Measurements from ENCODE around the gene USP17L21.
"Not testable (repeated sequence)": the region's sequence is repeated elsewhere in the genome, so short reads cannot be mapped to it uniquely, and the experiment has no call there.

The USP17L21 gene, protein sequence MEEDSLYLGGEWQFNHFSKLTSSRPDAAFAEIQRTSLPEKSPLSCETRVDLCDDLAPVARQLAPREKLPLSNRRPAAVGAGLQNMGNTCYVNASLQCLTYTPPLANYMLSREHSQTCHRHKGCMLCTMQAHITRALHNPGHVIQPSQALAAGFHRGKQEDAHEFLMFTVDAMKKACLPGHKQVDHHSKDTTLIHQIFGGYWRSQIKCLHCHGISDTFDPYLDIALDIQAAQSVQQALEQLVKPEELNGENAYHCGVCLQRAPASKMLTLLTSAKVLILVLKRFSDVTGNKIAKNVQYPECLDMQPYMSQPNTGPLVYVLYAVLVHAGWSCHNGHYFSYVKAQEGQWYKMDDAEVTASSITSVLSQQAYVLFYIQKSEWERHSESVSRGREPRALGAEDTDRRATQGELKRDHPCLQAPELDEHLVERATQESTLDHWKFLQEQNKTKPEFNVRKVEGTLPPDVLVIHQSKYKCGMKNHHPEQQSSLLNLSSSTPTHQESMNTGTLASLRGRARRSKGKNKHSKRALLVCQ

DNA sequence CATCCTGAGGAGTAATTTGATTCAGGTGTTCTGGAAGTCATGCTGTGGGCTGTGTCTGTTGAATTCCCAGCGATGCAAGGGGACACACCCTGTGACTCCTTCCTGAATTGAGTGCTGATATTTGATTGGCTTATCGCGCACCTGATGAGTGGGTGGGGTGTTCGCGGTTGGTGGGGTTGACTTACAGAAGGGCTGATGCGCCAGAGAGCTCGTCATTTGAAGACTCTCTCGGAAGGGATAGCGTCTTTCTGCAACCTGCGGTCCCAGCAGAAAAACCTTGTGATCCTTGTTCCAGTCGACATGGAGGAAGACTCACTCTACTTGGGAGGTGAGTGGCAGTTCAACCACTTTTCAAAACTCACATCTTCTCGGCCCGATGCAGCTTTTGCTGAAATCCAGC is at the start of gene USP17L21:
USP17L21 (plus strand) TSS at position 301 of the 400 bp plus-strand sequence; CDS start at position 301, 0 bp downstream.
- not testable (repeated sequence) for H3K27ac ChIP-seq (ENCODE audit: poor library complexity, severe bottlenecking); H3K27me3 ChIP-seq (ENCODE audit: insufficient read depth, poor library complexity, severe bottlenecking); H3K36me3 ChIP-seq (ENCODE audit: low read depth); ATAC-seq (ENCODE audit: low read depth); H3K4me3 ChIP-seq (ENCODE audit: severe bottlenecking); H3K4me1 ChIP-seq (ENCODE audit: insufficient read depth, poor library complexity, severe bottlenecking); DNase-seq (ENCODE audit: low spot score); H3K9me3 ChIP-seq (ENCODE audit: severe bottlenecking)

DNA sequence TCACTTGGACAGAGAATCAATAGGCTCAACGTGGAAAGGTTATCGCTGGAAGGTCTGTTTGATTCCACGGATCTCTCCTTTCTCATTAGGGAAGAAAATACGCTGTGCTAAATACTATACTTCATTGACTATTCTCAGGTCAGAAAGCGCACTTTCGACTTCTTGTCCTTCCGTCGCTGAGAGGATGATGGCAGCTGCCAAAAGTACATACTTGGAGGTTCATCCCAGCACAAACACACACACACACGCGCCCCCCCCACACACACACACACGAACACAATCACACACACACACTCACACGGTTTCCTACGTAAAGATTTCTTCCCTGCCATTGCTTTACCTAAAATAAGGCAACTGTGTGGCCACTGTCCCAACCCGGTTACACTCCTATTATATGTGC is 48.0 kb upstream of the USP17L21 start:
- H3K27ac ChIP-seq (ENCODE audit: poor library complexity, severe bottlenecking); H3K4me3 ChIP-seq (ENCODE audit: severe bottlenecking); H3K27me3 ChIP-seq (ENCODE audit: insufficient read depth, poor library complexity, severe bottlenecking); H3K4me1 ChIP-seq (ENCODE audit: insufficient read depth, poor library complexity, severe bottlenecking); H3K9me3 ChIP-seq (ENCODE audit: severe bottlenecking); H3K36me3 ChIP-seq (ENCODE audit: low read depth); ATAC-seq (ENCODE audit: low read depth): not testable (repeated sequence)
- peak; percentile 56 for DNase-seq (ENCODE audit: low spot score)

DNA sequence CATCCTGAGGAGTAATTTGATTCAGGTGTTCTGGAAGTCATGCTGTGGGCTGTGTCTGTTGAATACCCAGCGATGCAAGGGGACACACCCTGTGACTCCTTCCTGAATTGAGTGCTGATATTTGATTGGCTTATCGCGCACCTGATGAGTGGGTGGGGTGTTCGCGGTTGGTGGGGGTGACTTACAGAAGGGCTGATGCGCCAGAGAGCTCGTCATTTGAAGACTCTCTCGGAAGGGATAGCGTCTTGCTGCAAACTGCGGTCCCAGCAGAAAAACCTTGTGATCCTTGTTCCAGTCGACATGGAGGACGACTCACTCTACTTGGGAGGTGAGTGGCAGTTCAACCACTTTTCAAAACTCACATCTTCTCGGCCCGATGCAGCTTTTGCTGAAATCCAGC is 47.6 kb upstream of the USP17L21 start, which contains the start of gene USP17L11:
USP17L11 (plus strand) TSS at position 301 of the 400 bp plus-strand sequence; CDS start at position 301, 0 bp downstream.
- not testable (repeated sequence) for DNase-seq (ENCODE audit: low spot score)

DNA sequence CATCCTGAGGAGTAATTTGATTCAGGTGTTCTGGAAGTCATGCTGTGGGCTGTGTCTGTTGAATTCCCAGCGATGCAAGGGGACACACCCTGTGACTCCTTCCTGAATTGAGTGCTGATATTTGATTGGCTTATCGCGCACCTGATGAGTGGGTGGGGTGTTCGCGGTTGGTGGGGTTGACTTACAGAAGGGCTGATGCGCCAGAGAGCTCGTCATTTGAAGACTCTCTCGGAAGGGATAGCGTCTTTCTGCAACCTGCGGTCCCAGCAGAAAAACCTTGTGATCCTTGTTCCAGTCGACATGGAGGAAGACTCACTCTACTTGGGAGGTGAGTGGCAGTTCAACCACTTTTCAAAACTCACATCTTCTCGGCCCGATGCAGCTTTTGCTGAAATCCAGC is 42.8 kb upstream of the USP17L21 start, which contains the start of gene USP17L12:
USP17L12 (plus strand) TSS at position 301 of the 400 bp plus-strand sequence; CDS start at position 301, 0 bp downstream.
- H3K4me3 ChIP-seq (ENCODE audit: severe bottlenecking); ATAC-seq (ENCODE audit: low read depth); H3K27me3 ChIP-seq (ENCODE audit: insufficient read depth, poor library complexity, severe bottlenecking); H3K27ac ChIP-seq (ENCODE audit: poor library complexity, severe bottlenecking); H3K36me3 ChIP-seq (ENCODE audit: low read depth); DNase-seq (ENCODE audit: low spot score); H3K4me1 ChIP-seq (ENCODE audit: insufficient read depth, poor library complexity, severe bottlenecking); H3K9me3 ChIP-seq (ENCODE audit: severe bottlenecking): not testable (repeated sequence)

More for the DNA sequence above, 47.6 kb upstream of the USP17L21 start, which contains the start of gene USP17L11:
- not testable (repeated sequence) for H3K27ac ChIP-seq (ENCODE audit: poor library complexity, severe bottlenecking); ATAC-seq (ENCODE audit: low read depth); H3K9me3 ChIP-seq (ENCODE audit: severe bottlenecking); H3K27me3 ChIP-seq (ENCODE audit: insufficient read depth, poor library complexity, severe bottlenecking); H3K36me3 ChIP-seq (ENCODE audit: low read depth); H3K4me3 ChIP-seq (ENCODE audit: severe bottlenecking); H3K4me1 ChIP-seq (ENCODE audit: insufficient read depth, poor library complexity, severe bottlenecking)

DNA sequence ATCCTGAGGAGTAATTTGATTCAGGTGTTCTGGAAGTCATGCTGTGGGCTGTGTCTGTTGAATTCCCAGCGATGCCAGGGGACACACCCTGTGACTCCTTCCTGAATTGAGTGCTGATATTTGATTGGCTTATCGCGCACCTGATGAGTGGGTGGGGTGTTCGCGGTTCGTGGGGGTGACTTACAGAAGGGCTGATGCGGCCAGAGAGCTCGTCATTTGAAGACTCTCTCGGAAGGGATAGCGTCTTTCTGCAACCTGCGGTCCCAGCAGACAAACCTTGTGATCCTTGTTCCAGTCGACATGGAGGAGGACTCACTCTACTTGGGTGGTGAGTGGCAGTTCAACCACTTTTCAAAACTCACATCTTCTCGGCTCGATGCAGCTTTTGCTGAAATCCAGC is 38.1 kb upstream of the USP17L21 start, which contains the start of gene USP17L13:
USP17L13 (plus strand) TSS at position 301 of the 400 bp plus-strand sequence; CDS start at position 301, 0 bp downstream.
- not testable (repeated sequence) for H3K4me1 ChIP-seq (ENCODE audit: insufficient read depth, poor library complexity, severe bottlenecking); H3K27me3 ChIP-seq (ENCODE audit: insufficient read depth, poor library complexity, severe bottlenecking); DNase-seq (ENCODE audit: low spot score); H3K9me3 ChIP-seq (ENCODE audit: severe bottlenecking); ATAC-seq (ENCODE audit: low read depth); H3K36me3 ChIP-seq (ENCODE audit: low read depth); H3K27ac ChIP-seq (ENCODE audit: poor library complexity, severe bottlenecking); H3K4me3 ChIP-seq (ENCODE audit: severe bottlenecking)

DNA sequence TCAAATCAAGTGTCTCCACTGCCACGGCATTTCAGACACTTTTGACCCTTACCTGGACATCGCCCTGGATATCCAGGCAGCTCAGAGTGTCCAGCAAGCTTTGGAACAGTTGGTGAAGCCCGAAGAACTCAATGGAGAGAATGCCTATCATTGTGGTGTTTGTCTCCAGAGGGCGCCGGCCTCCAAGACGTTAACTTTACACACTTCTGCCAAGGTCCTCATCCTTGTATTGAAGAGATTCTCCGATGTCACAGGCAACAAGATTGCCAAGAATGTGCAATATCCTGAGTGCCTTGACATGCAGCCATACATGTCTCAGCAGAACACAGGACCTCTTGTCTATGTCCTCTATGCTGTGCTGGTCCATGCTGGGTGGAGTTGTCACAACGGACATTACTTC is 32.4 kb upstream of the USP17L21 start:
- H3K27me3 ChIP-seq (ENCODE audit: insufficient read depth, poor library complexity, severe bottlenecking); H3K4me3 ChIP-seq (ENCODE audit: severe bottlenecking); H3K27ac ChIP-seq (ENCODE audit: poor library complexity, severe bottlenecking); ATAC-seq (ENCODE audit: low read depth); H3K9me3 ChIP-seq (ENCODE audit: severe bottlenecking); H3K4me1 ChIP-seq (ENCODE audit: insufficient read depth, poor library complexity, severe bottlenecking); H3K36me3 ChIP-seq (ENCODE audit: low read depth); DNase-seq (ENCODE audit: low spot score): not testable (repeated sequence)

DNA sequence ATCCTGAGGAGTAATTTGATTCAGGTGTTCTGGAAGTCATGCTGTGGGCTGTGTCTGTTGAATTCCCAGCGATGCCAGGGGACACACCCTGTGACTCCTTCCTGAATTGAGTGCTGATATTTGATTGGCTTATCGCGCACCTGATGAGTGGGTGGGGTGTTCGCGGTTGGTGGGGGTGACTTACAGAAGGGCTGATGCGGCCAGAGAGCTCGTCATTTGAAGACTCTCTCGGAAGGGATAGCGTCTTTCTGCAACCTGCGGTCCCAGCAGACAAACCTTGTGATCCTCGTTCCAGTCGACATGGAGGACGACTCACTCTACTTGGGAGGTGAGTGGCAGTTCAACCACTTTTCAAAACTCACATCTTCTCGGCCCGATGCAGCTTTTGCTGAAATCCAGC is 28.6 kb upstream of the USP17L21 start, which contains the start of gene USP17L15:
USP17L15 (plus strand) TSS at position 301 of the 400 bp plus-strand sequence; CDS start at position 301, 0 bp downstream.
- not testable (repeated sequence) for H3K4me3 ChIP-seq (ENCODE audit: severe bottlenecking); H3K4me1 ChIP-seq (ENCODE audit: insufficient read depth, poor library complexity, severe bottlenecking); DNase-seq (ENCODE audit: low spot score); H3K27ac ChIP-seq (ENCODE audit: poor library complexity, severe bottlenecking); H3K27me3 ChIP-seq (ENCODE audit: insufficient read depth, poor library complexity, severe bottlenecking); ATAC-seq (ENCODE audit: low read depth); H3K36me3 ChIP-seq (ENCODE audit: low read depth); H3K9me3 ChIP-seq (ENCODE audit: severe bottlenecking)

DNA sequence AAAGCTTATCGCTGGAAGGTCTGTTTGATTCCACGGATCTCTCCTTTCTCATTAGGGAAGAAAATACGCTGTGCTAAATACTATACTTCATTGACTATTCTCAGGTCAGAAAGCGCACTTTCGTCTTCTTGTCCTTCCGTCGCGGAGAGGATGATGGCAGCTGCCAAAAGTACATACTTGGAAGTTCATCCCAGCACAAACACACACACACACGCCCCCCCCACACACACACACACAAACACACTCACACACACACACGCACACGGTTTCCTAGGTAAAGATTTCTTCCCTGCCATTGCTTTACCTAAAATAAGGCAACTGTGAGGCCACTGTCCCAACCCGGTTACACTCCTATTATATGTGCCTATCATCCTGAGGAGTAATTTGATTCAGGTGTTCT is 24.2 kb upstream of the USP17L21 start:
- not testable (repeated sequence) for ATAC-seq (ENCODE audit: low read depth); H3K4me1 ChIP-seq (ENCODE audit: insufficient read depth, poor library complexity, severe bottlenecking); H3K27me3 ChIP-seq (ENCODE audit: insufficient read depth, poor library complexity, severe bottlenecking); H3K9me3 ChIP-seq (ENCODE audit: severe bottlenecking); H3K4me3 ChIP-seq (ENCODE audit: severe bottlenecking); H3K27ac ChIP-seq (ENCODE audit: poor library complexity, severe bottlenecking); H3K36me3 ChIP-seq (ENCODE audit: low read depth)
- DNase-seq (ENCODE audit: low spot score) = peak; percentile 87

DNA sequence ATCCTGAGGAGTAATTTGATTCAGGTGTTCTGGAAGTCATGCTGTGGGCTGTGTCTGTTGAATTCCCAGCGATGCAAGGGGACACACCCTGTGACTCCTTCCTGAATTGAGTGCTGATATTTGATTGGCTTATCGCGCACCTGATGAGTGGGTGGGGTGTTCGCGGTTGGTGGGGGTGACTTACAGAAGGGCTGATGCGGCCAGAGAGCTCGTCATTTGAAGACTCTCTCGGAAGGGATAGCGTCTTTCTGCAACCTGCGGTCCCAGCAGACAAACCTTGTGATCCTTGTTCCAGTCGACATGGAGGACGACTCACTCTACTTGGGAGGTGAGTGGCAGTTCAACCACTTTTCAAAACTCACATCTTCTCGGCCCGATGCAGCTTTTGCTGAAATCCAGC is 19.1 kb upstream of the USP17L21 start, which contains the start of gene USP17L17:
USP17L17 (plus strand) TSS at position 301 of the 400 bp plus-strand sequence; CDS start at position 301, 0 bp downstream.
- DNase-seq (ENCODE audit: low spot score); H3K27ac ChIP-seq (ENCODE audit: poor library complexity, severe bottlenecking); H3K27me3 ChIP-seq (ENCODE audit: insufficient read depth, poor library complexity, severe bottlenecking); ATAC-seq (ENCODE audit: low read depth); H3K9me3 ChIP-seq (ENCODE audit: severe bottlenecking); H3K4me3 ChIP-seq (ENCODE audit: severe bottlenecking); H3K36me3 ChIP-seq (ENCODE audit: low read depth); H3K4me1 ChIP-seq (ENCODE audit: insufficient read depth, poor library complexity, severe bottlenecking): not testable (repeated sequence)

DNA sequence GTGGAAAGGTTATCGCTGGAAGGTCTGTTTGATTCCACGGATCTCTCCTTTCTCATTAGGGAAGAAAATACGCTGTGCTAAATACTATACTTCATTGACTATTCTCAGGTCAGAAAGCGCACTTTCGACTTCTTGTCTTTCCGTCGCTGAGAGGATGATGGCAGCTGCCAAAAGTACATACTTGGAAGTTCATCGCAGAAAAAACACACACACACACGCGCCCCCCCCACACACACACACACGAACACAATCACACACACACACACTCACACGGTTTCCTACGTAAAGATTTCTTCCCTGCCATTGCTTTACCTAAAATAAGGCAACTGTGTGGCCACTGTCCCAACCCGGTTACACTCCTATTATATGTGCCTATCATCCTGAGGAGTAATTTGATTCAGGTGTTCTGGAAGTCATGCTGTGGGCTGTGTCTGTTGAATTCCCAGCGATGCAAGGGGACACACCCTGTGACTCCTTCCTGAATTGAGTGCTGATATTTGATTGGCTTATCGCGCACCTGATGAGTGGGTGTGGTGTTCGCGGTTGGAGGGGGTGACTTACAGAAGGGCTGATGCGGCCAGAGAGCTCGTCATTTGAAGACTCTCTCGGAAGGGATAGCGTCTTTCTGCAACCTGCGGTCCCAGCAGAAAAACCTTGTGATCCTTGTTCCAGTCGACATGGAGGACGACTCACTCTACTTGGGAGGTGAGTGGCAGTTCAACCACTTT is 14.6 kb upstream of the USP17L21 start, which contains the start of gene USP17L18:
USP17L18 (plus strand) TSS at position 678 of the 728 bp plus-strand sequence; CDS start at position 678, 0 bp downstream.
- H3K27me3 ChIP-seq (ENCODE audit: insufficient read depth, poor library complexity, severe bottlenecking); H3K4me3 ChIP-seq (ENCODE audit: severe bottlenecking); ATAC-seq (ENCODE audit: low read depth); H3K4me1 ChIP-seq (ENCODE audit: insufficient read depth, poor library complexity, severe bottlenecking); H3K27ac ChIP-seq (ENCODE audit: poor library complexity, severe bottlenecking); H3K36me3 ChIP-seq (ENCODE audit: low read depth); H3K9me3 ChIP-seq (ENCODE audit: severe bottlenecking): not testable (repeated sequence)
- peak; percentile 10 for DNase-seq (ENCODE audit: low spot score)

Data from RWPE2 (cell line).